GM13977 (cell line): ENCODE data around the gene COA4.

ENCODE experiments used
- DNase-seq: peaks from one replicate; pipeline ENCODE4 v3.0.0; 2012; ENCODE audit warnings: low spot score
- in situ Hi-C: fragments of 300-500 bp; cut with MboI; formaldehyde crosslinking; loops from one replicate; pipeline ENCODE4 v1.12.0; 2022; ENCODE audit warnings: low sequenced_read_pairs, low pct_unique_long_range_greater_than_20kb, mixed read lengths, inconsistent platforms; ENCODE audit not compliant: unreplicated experiment
- TF ChIP-seq, protein P1 (sequence below): IDR thresholded peaks from 2 replicates; pipeline ENCODE4 v1.5.1; 2012; ENCODE audit warnings: mild to moderate bottlenecking, control low read depth; ENCODE audit not compliant: insufficient read depth; ENCODE audit errors: extremely low read depth, missing control alignments

The COA4 gene

DNA sequence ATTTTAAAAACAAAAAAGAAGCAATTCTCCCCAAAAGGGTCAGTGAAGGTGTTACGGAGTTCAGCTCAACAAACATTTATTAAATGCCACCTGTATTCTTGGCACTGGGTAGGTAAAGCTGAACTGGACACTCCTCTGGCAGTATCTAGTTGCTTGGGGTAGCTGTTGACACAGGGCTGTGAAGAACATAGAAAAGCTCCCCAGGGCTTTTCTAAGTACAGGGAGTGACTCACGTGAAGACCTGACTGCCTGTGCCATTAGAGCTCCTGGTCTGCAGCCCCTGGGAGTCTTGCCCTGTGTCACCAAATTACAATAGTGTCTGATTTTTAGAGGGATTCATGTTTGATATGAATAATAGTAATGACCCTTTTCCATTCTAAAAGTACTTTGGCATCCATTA lies 43.6 kb downstream of the COA4 start:
- DNase-seq = no peak
- in situ Hi-C loops = no loop called here
- TF ChIP-seq, protein P1, sequence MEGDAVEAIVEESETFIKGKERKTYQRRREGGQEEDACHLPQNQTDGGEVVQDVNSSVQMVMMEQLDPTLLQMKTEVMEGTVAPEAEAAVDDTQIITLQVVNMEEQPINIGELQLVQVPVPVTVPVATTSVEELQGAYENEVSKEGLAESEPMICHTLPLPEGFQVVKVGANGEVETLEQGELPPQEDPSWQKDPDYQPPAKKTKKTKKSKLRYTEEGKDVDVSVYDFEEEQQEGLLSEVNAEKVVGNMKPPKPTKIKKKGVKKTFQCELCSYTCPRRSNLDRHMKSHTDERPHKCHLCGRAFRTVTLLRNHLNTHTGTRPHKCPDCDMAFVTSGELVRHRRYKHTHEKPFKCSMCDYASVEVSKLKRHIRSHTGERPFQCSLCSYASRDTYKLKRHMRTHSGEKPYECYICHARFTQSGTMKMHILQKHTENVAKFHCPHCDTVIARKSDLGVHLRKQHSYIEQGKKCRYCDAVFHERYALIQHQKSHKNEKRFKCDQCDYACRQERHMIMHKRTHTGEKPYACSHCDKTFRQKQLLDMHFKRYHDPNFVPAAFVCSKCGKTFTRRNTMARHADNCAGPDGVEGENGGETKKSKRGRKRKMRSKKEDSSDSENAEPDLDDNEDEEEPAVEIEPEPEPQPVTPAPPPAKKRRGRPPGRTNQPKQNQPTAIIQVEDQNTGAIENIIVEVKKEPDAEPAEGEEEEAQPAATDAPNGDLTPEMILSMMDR = no peak

DNA sequence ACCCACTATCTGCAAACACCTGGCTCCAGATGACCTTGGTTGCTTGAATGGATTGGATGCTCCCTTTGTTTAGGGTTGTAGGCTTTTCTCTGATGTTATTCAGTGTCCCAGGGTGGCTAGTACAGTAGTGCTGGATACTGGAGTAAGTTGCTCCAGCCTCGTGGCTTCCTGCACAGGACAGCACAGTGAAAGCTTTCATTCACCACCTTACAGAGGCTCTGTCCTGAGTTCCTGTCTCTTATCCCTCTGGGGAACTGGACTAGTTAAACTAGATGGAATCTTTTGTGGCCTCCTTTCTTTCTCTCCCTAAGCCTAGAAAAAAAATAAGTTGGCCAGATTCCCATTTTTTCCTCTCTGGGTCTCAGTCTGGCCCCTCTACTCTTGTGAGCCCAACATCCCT lies 46.4 kb downstream of the COA4 start:
- in situ Hi-C loops = no loop called here
- TF ChIP-seq, protein P1 = no peak
- no peak for DNase-seq
